Type B pancreatic cell (in vitro differentiated cells): ENCODE data around the gene LEO1. TPM values are rescaled to one million over a fixed set of nuclear protein-coding genes. Genes with fewer than 3 reads are reported as not detected.

ENCODE experiments used
- DNase-seq: peaks from one replicate; pipeline ENCODE4 v3.0.0; 2021; ENCODE audit warnings: mixed read lengths; ENCODE audit not compliant: unreplicated experiment; ENCODE audit errors: extremely low spot score
- H3K27ac Mint-ChIP-seq: 2 replicates; pipeline ENCODE4 v1.8.0; 2021; ENCODE audit warnings: mild to moderate bottlenecking, mixed read lengths
- H3K27me3 Mint-ChIP-seq: 2 replicates; pipeline ENCODE4 v1.8.0; 2021; ENCODE audit warnings: mixed read lengths
- H3K36me3 Mint-ChIP-seq: 2 replicates; pipeline ENCODE4 v1.8.0; 2021; ENCODE audit warnings: mixed read lengths
- H3K4me1 Mint-ChIP-seq: one replicate; pipeline ENCODE4 v1.8.0; 2021; ENCODE audit warnings: mixed read lengths; ENCODE audit not compliant: unreplicated experiment
- H3K4me3 Mint-ChIP-seq: 2 replicates; pipeline ENCODE4 v1.8.0; 2021; ENCODE audit warnings: mild to moderate bottlenecking, mixed read lengths
- H3K9me3 Mint-ChIP-seq: 2 replicates; pipeline ENCODE4 v1.8.0; 2021; ENCODE audit warnings: mixed read lengths
- CTCF ChIP-seq: fragments of 200-600 bp; sonication (generic); conservative IDR thresholded peaks from 2 replicates; pipeline ENCODE4 v1.5.0; 2021; ENCODE audit warnings: antibody characterized with exemption, mild to moderate bottlenecking
- total RNA-seq: library from RNA; stranded (reverse); gene quantifications from 2 replicates; pipeline ENCODE4 v1.2.1, GENCODE V29; 2021; ENCODE audit warnings: low replicate concordance

The LEO1 gene
- total RNA-seq, 1 donor from 2014 or later, result 30.0 TPM

GRCh38 chr15:51924156-51925068 is 47.2 kb downstream of the LEO1 start:
- Mint-ChIP-seq H3K4me3 (no peak overlapping the region), H3K27ac (peak overlapping the region; percentile 28), H3K36me3 (peaks cover 4% of the 10 kb centered on the region), H3K27me3 (no peaks in the 10 kb centered on the region), H3K4me1 (peaks cover 7% of the 10 kb centered on the region), H3K9me3 (no peaks in the 10 kb centered on the region)
- TF ChIP-seq CTCF, result no peak
- no peak for DNase-seq

GRCh38 chr15:51917493-51917892 is 54.1 kb downstream of the LEO1 start:
- Mint-ChIP-seq H3K27me3 (no peaks in the 10 kb centered on the region), H3K36me3 (peaks cover 4% of the 10 kb centered on the region)
- DNase-seq, result no peak

GRCh38 chr15:51912528-51912927 is 59.0 kb downstream of the LEO1 start:
- H3K27me3 Mint-ChIP-seq, result no peaks in the 10 kb centered on the region
- no peak overlapping the region for H3K4me3 Mint-ChIP-seq
- no peak overlapping the region for H3K27ac Mint-ChIP-seq
- no peak for TF ChIP-seq CTCF
- no peaks in the 10 kb centered on the region for H3K9me3 Mint-ChIP-seq
- peaks cover 14% of the 10 kb centered on the region for H3K36me3 Mint-ChIP-seq
- peaks cover 6% of the 10 kb centered on the region for H3K4me1 Mint-ChIP-seq
- no peak for DNase-seq

More at GRCh38 chr15:51917493-51917892, 54.1 kb downstream of the LEO1 start:
- Mint-ChIP-seq H3K4me1 (no peaks in the 10 kb centered on the region), H3K27ac (no peak overlapping the region), H3K4me3 (no peak overlapping the region), H3K9me3 (no peaks in the 10 kb centered on the region)
- peak; percentile 38 for TF ChIP-seq CTCF

GRCh38 chr15:51909584-51909983 is 62.0 kb downstream of the LEO1 start:
- no peak for DNase-seq
- no peaks in the 10 kb centered on the region for H3K27me3 Mint-ChIP-seq
- H3K27ac Mint-ChIP-seq, result no peak overlapping the region
- H3K36me3 Mint-ChIP-seq, result peaks cover 24% of the 10 kb centered on the region
- H3K9me3 Mint-ChIP-seq, result no peaks in the 10 kb centered on the region
- no peak overlapping the region for H3K4me3 Mint-ChIP-seq
- H3K4me1 Mint-ChIP-seq, result peaks cover 8% of the 10 kb centered on the region
- no peak for TF ChIP-seq CTCF

- Mint-ChIP-seq H3K36me3 (peaks cover 28% of the 10 kb centered on the region), H3K9me3 (no peaks in the 10 kb centered on the region), H3K4me1 (peaks cover 11% of the 10 kb centered on the region), H3K27ac (no peak overlapping the region), H3K27me3 (no peaks in the 10 kb centered on the region), H3K4me3 (no peak overlapping the region)
- no peak for DNase-seq
- TF ChIP-seq CTCF, result no peak
These were observed 63.3 kb downstream of the LEO1 start for GRCh38 chr15:51908316-51908715.
